ENCODE data around the gene IL6ST.
"Not testable (repeated sequence)": the region's sequence is repeated elsewhere in the genome, so short reads cannot be mapped to it uniquely, and the experiment has no call there.

Gene IL6ST

DNA sequence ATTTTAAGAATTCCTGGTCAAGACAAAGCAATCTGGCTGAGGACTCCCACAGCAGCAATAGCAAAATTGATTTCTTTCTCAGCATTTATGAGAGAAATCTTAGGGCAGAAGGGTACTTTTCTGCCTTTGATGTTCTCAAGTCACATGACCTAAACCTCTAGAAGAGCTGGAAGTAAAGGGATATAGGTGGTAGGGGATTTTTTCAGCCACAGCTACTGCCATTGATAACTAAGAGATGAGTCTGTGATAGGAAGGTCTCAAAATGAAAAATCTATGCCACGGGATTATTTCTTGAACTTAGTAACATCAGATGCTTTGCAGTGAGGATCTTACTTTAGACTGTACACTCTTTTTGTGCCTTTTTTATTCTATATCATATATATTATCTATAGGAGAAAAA, 35.6 kb downstream of the IL6ST start:
- DNase-seq: no peak

DNA sequence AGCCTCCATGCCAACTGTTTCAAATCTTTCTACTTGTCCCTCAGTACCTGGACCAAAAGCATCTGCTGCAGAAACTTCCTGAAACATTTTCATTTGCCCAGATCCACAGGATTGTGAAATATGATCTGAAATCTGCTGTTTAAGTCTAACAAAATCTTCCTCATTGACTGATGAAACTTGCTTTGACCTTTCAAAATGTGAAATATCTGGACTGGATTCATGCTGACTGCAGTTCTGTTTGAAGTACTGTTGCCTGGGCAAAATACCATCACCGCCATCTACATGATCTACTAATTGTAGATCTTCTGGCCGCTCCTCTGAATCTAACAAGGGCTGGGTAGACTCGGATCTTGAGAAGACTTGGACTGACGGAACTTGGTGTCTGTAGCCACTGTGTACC, 53.6 kb downstream of the IL6ST start:
- DNase-seq: not testable (repeated sequence)

DNA sequence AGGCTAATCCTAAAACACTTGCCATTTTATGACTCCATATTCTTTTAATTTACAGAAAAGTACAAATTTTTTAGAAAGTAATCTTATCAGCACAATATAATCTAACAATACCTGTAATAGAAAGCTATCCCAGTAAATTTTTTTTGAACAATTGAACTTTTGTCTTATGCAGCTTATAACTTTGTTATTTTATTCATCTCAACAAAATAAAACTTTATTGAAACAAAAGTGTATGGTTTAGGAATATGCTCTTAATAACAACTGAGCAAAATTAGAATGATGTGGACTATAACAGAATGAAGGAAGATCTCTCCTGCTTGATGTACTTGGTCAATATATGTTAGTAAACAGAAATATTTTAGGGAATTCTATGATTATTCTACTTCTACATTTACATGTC, 57.2 kb downstream of the IL6ST start:
- not testable (repeated sequence) for DNase-seq

DNA sequence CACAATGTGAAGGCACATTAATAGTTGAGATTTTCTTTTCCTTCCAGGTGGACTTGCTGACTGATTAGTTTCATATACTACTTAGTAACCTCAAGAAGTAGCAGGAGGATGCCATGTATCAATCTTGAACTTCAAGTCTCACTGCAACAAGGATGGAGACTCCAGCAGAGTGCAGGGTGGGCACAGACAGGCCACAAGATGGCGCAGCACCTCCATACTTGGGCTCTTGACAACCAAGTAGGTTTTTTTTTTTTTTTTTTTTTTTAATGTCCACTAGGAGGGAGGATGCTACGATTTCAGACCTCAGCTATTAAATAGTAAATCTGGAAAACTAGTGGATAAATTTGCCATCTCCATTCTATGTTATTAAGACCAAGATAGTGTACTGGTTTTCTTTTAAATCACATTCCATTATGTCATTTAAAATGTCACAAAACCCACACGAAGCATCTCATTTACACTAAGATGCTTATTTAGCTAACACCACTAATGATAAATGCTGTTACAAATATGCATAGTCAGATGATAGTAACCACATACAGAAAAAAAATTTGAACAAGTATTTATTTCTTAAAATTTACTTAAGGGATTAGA, 58.6 kb downstream of the IL6ST start:
- DNase-seq: peak; percentile 73

DNA sequence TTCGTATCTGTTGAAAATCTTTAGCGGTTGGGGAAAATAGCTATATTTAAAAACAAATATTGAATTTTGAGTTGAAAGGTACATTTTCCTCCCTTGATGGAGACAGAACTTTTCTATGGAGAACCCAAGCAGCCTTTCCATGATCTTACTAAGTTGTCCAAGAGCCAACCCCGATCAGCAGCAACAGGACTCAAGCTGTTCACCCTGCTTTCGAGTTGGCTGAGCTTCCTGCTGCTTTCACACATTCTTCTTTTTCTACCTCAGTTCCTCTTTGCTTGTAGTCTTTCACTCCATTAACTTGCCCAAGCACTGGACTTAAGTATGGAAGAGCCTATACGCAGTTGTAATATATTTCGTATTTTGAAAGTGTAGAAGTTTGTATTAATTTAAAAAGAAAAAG, 59.4 kb downstream of the IL6ST start:
- no peak for DNase-seq

DNA sequence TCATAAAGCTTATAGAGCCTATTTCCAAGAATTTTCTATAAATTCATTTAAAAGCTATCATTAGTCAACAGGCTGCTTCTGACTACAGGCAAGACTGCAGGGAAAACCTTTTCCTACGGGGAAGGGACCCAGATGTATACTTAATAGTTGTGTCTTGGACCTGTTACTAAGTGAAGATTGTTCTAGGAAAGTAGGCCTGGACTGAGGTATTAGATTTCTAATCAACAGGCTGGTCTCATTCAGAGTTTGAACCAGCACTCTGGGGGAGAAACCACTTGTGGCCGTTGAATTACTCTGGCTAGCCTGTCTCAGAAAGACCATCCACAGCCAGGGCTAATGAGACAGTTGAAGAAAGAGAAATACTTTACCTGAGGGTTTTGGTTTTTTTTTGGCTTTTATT, 60.0 kb downstream of the IL6ST start:
- DNase-seq: no peak

DNA sequence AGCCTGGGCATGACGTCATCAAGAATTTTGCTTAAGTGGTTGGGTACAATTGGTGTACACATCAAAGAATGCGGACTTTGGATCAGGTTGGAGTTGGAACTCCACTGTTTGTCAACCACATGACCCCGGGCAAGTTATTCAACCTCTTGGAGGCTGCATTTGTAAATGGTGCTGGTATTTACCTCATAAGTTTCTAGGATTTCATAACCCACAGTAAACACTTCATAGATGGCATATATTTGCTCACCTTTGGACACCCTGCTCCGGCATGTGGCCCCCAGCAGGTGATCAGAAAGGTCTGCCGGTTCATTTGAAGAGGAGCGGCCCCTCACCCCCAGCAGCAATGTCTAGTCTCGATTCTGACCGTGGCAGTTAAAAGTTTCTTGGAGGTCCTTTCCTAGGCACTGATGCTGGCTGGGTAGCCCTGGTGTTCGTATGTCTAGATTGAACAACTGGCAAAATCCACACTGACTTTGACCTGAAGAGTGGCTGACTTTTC, 60.6 kb downstream of the IL6ST start:
- no peak for DNase-seq

DNA sequence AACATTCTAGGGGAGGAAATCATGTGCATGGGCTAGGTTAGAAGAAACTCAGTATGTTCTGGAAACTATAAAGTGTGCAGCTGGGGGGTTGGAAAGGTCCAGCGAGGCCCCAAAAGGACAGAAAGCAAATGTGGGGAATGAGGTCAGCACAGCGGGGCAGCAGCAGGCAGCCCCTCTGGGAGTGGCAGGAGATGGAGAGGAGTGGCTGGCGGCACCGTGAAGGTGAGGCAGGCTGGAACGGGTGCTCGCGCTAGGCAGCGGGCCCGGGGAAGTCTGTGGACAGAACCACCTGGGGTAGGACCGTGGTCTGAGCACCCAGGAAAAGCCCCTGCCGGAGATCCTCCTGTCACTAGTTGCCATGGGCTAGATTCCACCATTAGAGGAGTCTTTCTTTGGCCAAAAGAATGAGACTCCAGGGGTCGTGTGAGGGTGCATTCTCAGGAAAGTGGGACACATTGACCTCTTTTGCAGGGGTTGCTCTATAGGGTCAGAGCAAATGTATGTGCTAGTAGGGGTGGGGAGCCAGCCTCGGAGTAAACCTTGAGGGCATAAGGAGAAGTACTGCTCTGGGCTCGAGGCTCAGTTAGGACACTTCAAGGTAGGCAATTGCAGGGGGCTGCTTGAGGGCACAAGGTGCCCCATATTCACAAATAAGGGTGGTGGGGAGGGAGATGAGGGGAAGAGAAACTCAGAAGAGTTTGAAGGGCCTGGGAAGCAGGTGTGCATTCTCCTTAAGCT, 61.2 kb downstream of the IL6ST start:
- no peak for DNase-seq

DNA sequence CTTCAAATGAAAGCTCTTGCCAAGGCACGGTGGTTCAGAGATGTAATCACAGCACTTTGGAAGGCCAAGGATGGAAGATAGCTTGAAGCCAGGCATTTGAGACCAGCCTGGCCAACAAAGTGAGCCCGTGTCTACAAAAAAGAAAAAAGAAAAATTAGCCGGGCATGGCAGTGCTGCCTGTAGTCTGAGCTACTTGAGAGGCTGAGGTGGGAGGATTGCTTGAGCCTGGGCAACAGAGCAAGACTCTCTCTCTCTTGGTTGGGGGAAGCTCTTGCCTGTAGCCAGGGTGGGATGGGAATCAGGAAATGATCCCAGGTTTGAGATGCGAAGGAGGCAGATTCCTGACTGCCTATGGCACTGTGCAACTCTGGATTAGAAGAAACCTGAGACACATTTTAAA, 62.1 kb downstream of the IL6ST start:
- DNase-seq: no peak

DNA sequence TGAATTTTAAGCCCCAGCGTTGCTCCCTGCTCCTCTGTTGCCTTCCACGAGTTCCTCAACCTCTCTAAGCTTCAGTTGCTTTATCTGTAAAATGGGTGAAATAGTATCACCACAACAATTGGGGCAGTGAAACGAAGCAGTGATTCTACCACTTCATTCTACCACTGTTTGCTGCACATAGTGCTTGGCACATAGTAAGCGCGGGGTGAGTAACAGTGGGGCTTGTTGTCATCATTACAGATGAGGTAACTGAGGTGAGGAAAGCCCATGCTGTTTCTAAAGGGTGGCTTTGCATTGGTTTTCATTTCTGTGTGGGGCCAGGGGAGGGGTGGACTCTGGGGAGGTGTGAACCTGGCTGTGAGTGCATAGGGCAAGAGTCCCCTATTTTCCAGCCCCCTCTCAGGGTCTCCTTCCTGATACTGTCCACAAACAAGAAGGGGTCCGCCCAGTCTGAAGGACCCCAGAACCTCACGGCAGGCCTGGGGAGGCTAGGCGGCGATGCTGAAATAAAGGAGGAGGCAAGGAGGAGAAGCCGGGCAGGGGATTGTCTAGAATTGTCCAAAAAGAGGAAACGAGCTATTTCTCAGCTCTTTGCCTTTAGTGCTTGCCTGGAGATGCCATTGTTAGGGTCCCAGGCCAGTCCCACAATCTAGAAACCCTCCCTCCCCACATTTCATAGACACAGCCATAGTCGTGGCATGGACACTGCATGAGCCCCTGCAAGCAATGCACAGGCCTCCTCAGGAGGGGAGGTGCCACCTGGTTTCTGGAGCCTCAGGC, 65.6 kb downstream of the IL6ST start:
- no peak for DNase-seq

DNA sequence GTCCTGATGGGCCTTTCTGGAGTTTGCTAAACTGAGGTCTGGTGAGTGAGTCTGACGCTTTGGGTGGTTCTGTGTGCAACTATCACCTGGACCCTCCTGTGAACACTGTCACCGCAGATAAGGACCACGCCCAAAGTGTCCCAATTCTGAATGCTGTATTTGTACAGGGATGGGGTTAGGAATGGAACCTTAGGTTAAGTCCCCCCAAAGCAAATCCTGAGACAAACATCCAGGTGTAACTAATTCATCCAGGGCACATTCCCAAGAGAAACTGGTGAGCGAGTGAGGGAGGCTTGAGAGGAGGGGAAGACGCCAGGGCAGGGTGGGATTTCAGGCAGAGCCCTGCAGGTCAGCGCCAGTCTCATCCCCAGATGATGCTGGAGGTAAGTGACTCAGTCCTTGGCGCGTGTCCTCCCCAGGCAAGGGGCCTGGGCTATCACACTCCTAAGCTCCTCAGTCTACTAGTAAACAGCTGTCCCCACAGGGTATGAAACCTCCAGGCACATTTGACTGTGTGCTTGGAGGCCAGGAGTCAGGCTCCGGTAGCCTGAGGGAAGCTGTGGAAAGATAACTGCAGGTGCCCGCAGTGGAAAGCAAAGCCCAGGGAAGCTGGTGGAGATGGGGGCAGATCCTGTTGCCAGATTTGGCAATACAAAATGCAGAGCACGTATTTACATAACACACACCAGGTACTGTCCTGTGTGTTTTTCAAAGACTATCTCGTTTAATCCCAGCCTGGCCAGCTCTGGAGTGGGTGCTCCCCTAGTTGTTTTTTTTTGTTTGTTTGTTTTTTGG, 66.7 kb downstream of the IL6ST start:
- no peak for DNase-seq

DNA sequence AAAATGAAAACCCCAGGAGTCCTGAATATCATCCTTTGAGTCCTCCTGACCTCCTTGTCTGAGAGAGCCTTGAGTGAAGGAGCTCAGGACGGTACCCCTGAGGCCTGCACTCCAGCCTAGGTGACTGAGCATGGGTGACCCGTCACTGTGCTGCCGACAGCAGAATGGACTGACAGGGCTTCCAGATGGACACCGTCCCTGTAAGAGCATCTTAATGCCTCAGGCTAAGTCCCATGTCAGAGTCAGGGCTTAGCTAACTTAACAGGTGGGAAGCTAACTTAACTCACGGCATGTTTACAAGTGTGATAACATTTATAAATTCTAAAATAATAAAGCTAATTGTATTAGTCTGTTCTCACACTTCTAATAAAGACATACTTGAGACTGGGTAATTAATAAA, 68.3 kb downstream of the IL6ST start:
- no peak for DNase-seq

DNA sequence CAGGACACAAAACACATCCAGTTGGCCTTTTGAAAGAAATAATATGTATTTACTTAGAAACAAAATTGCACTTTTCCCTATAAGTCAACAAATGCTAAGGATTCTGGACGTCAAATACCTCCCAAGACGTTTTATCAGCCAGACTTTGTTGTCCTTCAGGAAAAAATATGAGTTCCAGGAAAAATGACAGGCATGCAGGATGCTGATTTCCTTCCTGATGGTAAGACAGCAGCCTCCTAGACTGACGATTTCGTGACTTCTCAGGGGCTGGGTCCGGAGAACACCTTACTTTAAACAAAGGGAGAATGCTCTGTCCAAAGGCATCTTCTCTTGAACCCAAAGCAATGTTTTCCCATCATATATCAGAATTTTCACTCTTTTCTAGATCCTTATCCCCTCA, 69.1 kb downstream of the IL6ST start:
- DNase-seq: no peak

DNA sequence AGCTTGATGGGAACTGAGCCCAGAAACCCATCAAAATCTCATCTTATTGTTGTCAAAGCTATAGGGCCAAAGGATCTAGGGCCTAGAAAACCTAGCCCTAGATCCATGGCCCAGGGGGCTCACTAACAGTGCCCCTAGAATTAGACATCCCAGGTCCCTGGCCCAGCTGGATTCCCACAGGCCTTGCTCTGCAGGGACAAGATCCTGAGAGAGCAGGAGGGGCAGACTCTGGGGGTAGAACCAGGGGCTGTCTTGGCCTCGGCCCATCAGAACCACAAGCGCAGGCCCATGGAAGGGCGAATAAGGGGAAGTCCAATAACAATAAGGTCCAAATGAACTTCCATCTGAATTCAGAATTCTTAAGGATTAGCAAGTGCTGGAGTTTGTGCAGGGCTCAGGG, 69.6 kb downstream of the IL6ST start:
- no peak for DNase-seq

DNA sequence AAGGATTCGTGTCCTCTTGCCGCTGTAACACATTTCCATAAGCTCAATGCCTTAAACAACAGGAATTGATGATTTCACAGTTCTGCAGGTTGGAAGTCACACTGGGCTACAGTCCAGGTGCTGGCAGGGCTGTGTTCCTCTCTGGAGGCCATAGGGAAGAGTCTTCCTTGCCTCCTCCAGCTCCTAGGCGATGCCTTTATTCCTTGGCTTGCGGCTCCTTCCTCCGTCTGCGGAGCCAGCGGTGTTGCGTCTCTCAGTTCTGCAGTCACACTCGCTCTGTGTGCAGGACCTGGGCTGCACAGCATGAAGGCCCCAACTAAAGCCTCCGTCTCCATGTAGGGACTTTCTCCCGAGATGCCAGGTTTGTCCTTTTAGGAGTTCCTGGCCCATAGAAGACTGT, 70.0 kb downstream of the IL6ST start:
- no peak for DNase-seq

DNA sequence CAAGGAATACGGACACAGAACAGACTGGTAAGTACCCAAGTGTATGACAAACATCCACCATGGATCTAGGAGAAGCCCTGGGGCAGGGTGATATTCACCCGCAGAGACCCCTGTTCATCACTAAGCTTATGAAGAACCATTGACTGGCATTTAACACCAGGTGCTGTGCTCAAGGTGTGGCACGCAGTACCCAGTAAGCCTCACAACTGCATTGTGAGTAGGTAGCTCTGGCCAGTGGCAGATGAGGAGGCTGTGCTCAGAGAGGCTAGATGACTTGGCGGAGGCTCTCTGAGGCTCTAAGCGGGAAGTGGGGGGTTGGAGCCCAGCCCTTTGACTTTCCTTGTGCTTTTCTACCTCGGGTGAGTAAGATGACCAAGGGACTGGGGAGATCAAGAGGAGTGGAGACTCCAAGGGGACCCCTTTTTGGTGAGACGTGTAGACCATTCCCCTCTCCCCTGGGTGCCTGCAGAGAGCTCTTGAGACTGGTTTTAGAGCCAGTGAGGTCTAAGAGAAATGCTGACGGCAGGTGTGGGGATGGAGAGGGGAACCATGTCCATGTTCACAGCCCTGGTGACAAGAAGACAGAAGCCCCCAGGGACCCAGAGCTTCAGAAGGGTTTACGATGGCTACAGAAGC, 70.8 kb downstream of the IL6ST start:
- no peak for DNase-seq

DNA sequence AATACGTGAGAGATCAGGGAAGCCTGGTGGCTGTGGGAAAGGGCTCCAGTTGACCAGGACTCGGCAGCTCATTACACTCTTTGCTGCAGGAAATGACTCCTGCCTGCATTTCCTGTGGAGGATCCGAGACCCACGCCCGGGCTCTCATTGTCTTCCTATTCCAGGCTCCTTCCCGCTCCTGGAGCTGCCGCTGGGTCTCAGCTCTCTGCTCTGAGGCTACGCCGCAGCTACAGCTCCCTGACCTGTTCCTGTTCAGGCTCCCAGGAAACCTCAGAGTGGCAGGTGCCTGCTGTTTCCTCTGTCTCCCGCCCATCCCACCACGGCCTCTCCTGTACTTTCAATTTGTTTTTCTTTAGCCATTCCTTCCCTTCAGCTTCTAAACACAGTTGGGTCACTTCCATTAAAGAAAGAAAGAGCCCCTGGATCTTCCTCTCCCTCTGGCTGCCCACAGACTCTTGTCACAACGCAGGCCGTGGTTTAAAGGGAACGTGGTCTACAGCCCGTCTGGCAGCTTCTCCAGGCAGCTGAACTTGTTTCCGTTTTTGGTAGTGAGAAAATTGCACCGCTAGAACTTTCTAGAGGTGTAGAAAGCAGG, 71.5 kb downstream of the IL6ST start:
- DNase-seq: peak; percentile 15

DNA sequence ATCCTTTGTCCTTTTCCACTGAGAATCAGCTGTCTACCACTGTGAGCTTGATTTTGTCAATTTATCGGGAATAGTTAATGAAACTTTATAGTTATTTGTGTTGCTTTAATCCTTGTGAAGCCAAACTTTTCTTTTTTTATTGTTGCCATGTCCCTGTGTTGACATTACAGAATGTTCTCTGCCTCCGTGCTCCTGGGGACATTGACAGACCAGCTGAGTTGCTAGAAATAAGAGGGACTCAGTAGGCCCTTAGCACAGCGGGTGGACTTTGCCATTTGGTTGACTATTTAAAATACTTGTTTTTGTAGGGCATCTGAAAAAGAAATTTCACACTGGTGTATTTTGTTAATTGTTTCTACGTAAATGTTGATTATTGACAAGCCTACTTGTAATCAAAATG, 73.1 kb downstream of the IL6ST start:
- DNase-seq: no peak

DNA sequence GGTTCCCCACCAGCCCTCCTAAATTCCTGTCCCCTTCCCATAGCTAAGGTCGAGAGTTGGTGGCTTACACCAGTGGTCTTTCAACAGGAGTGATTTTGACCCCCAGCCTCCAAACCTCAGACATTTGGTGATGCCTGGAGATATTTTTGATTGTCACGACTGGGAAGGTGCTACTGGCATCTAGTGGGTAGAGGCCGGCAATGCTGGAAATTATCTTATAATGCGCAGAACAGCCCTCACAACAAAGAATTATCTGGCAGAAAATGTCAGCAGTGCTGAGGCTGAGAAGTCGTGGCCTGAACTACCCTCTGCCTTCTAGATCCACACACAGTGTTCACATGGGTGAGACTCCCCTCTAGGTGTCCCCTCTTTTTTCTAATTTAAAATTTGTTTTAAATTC, 74.0 kb downstream of the IL6ST start:
- no peak for DNase-seq

DNA sequence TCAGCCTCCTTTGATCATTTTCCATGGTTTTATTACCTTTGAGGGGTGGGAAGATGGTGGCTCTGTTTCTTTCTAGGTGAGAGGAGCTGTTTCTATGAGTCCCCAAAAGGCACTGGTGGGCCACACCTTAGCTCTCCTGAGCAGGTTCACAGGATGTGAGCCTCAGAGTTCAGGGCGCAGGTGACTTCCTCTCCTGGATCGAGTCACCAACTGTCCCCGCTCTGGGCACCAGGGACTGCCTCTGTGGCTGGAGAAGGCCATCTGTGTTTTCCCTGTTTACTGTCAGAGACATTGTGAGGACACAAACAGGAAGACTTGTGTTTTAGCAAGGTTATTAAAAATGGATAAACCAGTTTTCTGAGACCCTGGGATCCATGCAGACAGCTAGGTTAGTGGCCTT, 75.1 kb downstream of the IL6ST start:
- no peak for DNase-seq

DNA sequence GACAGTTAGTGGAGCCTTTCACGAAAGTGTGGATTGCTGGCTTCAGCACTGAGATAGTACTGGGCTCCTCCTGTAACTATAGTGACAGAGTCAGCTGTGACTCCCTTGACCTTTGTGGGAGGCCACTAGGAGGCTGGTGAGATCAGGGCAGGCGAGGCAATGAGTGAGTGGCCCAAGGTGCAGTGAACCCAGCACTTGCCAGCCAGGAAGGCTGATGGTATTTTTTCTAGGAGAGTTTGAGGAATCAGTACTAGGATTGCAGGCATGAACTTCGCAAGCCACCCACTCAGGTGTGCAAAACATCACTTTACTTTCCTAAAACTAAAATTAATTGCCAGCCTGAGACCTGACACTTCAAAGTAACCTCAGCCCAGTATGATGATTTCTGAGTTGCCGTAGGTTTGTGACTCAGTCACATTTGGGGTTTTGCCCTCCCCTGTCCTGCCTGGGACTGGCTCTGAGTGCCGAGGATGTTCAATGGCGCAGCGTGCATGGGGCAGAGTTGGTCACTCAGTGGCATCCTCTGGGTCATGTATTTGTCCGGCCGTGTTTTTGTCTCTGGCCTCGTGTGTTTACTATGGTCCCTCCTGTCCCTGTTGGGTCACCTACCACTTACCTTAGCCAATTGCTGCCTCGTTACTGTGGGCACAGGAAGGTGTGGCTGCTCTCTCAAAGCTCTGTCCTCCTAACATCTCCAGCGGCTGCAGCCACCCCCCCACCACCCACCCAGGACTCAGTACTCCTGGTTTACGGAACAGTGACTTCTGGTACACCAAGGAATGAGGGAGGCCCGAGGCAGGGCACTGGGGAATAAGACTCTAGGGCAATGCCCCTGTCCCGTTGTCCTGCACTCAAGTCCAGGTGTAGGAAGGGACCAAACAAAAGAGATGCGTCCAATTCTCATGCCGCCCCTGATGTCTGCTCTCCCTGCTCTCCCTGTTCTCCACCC, 76.4 kb downstream of the IL6ST start:
- no peak for DNase-seq
